CD14-positive monocyte (primary cell): ENCODE results near the gene RRP8. TPM values are rescaled to one million over a fixed set of nuclear protein-coding genes. Genes with fewer than 3 reads are reported as not detected.

Experiments
- DNase-seq, 3 donors: peaks; one replicate each; pipeline ENCODE4 v3.0.0-alpha.2; 2011 to 2022
- H2AFZ ChIP-seq: 2 replicates; pipeline ENCODE4 v1.6.0; 2012; ENCODE audit warnings: mild to moderate bottlenecking, low read depth, low read length, inconsistent platforms; ENCODE audit not compliant: insufficient read depth, poor library complexity, severe bottlenecking
- H3K27ac ChIP-seq, 2 donors: 1 replicate in 1 of 2; 2 replicates in 1 of 2; pipeline ENCODE4 v1.5.1; 2012 to 2013; ENCODE audit warnings: low read length in 2 of 2, control low read depth in 1 of 2, inconsistent platforms in 1 of 2, low read depth in 1 of 2, mild to moderate bottlenecking in 1 of 2
- H3K27me3 ChIP-seq, 2 donors: one replicate each; pipeline versions ENCODE4 v1.6.0 to v1.6.1; 2011 to 2013; ENCODE audit warnings: low read length in 2 of 2; ENCODE audit not compliant: control insufficient read depth in 2 of 2, insufficient read depth in 2 of 2
- H3K36me3 ChIP-seq, 2 donors: replicated peaks in 1 of 2; 1 replicate in 1 of 2; 2 replicates in 1 of 2; pipeline versions ENCODE4 v1.5.1 to v1.6.1; 2012 to 2013; ENCODE audit warnings: low read length in 2 of 2, control low read depth in 1 of 2, inconsistent platforms in 1 of 2, mild to moderate bottlenecking in 1 of 2; ENCODE audit not compliant: insufficient read depth in 2 of 2, control insufficient read depth in 1 of 2
- H3K4me1 ChIP-seq, 2 donors: 1 replicate in 1 of 2; 2 replicates in 1 of 2; pipeline versions ENCODE4 v1.5.1 to v1.6.1; 2012 to 2013; ENCODE audit warnings: low read length in 2 of 2, control low read depth in 1 of 2, inconsistent platforms in 1 of 2, mild to moderate bottlenecking in 1 of 2, moderate library complexity in 1 of 2; ENCODE audit not compliant: insufficient read depth in 2 of 2, control insufficient read depth in 1 of 2
- H3K4me2 ChIP-seq: replicated peaks from 2 replicates; pipeline ENCODE3; 2012; ENCODE audit warnings: low read length, moderate library complexity, mild to moderate bottlenecking; ENCODE audit not compliant: poor library complexity, severe bottlenecking; ENCODE audit errors: extremely low read depth
- H3K4me3 ChIP-seq, 3 experiments: fragments of 200-600 bp in 1 of 3; sonication (generic) in 1 of 3; replicated peaks in 1 of 3; 1 replicate in 2 of 3; 2 replicates in 1 of 3; pipeline ENCODE4 v1.5.1; 2011 to 2013; ENCODE audit warnings: low read length in 3 of 3, mild to moderate bottlenecking in 3 of 3, control low read depth in 2 of 3, low read depth in 2 of 3, inconsistent platforms in 1 of 3, moderate library complexity in 1 of 3
- H3K79me2 ChIP-seq: 2 replicates; pipeline ENCODE4 v1.6.0; 2012; ENCODE audit warnings: mild to moderate bottlenecking, control low read depth, inconsistent platforms, low read length, moderate library complexity; ENCODE audit not compliant: insufficient read depth
- H3K9ac ChIP-seq: 2 replicates; pipeline ENCODE4 v1.6.0; 2017; ENCODE audit warnings: low read length, mild to moderate bottlenecking; ENCODE audit not compliant: insufficient read depth, poor library complexity, severe bottlenecking
- H3K9me3 ChIP-seq, 2 donors: replicated peaks in 1 of 2; 1 replicate in 1 of 2; 2 replicates in 1 of 2; pipeline versions ENCODE4 v1.5.1 to v1.6.1; 2012 to 2013; ENCODE audit warnings: low read length in 2 of 2, control low read depth in 1 of 2; ENCODE audit not compliant: control insufficient read depth in 1 of 2, insufficient read depth in 1 of 2
- H4K20me1 ChIP-seq: 2 replicates; pipeline ENCODE4 v1.6.0; 2012; ENCODE audit warnings: mild to moderate bottlenecking, low read length, control low read depth, moderate library complexity; ENCODE audit not compliant: insufficient read depth
- H3K27ac Mint-ChIP-seq, 7 donors: one replicate each; pipeline ENCODE4 v1.8.0; 2020; ENCODE audit warnings: mild to moderate bottlenecking in 7 of 7, mixed read lengths in 7 of 7, moderate library complexity in 6 of 7, inconsistent platforms in 2 of 7
- H3K27me3 Mint-ChIP-seq, 3 donors: one replicate each; pipeline ENCODE4 v1.8.0; 2021 to 2022; ENCODE audit warnings: low read depth in 3 of 3, mild to moderate bottlenecking in 3 of 3, mixed read lengths in 3 of 3, moderate library complexity in 3 of 3, inconsistent platforms in 1 of 3
- H3K36me3 Mint-ChIP-seq, 2 donors: one replicate each; pipeline ENCODE4 v1.8.0; 2020; ENCODE audit warnings: mixed read lengths in 2 of 2, inconsistent platforms in 1 of 2, mild to moderate bottlenecking in 1 of 2
- H3K4me1 Mint-ChIP-seq: one replicate; pipeline ENCODE4 v1.8.0; 2020; ENCODE audit warnings: mild to moderate bottlenecking, mixed read lengths
- H3K4me3 Mint-ChIP-seq, 2 donors: one replicate each; pipeline ENCODE4 v1.8.0; 2020; ENCODE audit warnings: mild to moderate bottlenecking in 2 of 2, mixed read lengths in 2 of 2, moderate library complexity in 1 of 2
- H3K9me3 Mint-ChIP-seq, 7 donors: one replicate each; pipeline ENCODE4 v1.8.0; 2020 to 2022; ENCODE audit warnings: mixed read lengths in 7 of 7, mild to moderate bottlenecking in 6 of 7, moderate library complexity in 6 of 7, inconsistent platforms in 2 of 7
- CTCF ChIP-seq: fragments of 200-600 bp; IDR thresholded peaks from one replicate; pipeline ENCODE4 v1.8.0; 2022; ENCODE audit warnings: antibody characterized with exemption, mild to moderate bottlenecking
- WGBS: methylation state at CpG from one replicate; pipeline ENCODE4 v1.1.5; 2013; ENCODE audit warnings: missing lambda C conversion rate; ENCODE audit not compliant: insufficient coverage; 5-methylcytosine and 5-hydroxymethylcytosine counted together
- intact Hi-C, 2 donors: fragments of 100-400 bp; cut with micrococcal nuclease; formaldehyde crosslinking; loops; one replicate each; pipeline versions ENCODE4 v1.15.0 to v1.15.1; 2023
- polyA plus RNA-seq, 3 donors: library from polyadenylated mRNA; depleted of rRNA in 1 of 3; unstranded in 2 of 3; stranded (reverse) in 1 of 3; fragments of 300-500 nt in 2 of 3; fragments of >200 nt in 1 of 3; fragmentation: Illumina TruSeq in 2 of 3; gene quantifications; 1 replicate in 2 of 3; 2 replicates in 1 of 3; pipeline ENCODE4 v1.2.3, GENCODE V29; 2012 to 2021

The RRP8 gene
- polyA plus RNA-seq, 3 donors: 7.2 to 14.1 (median 11.9) TPM

- H3K27ac Mint-ChIP-seq: no peak overlapping the region
- Histone ChIP-seq H3K9me3 (no peaks in the 10 kb centered on the region), H4K20me1 (no peaks in the 10 kb centered on the region), H3K4me3 (no peak overlapping the region), H3K4me1 (peaks cover 17 to 20% of the 10 kb centered on the region in 2 donors), H3K79me2 (no peaks in the 10 kb centered on the region), H2AFZ (no peak overlapping the region), H3K4me2 (no peak overlapping the region), H3K36me3 (no peaks in the 10 kb centered on the region), H3K9ac (no peak overlapping the region), H3K27me3 (no peaks in the 10 kb centered on the region), H3K27ac (no peak overlapping the region)
- intact Hi-C loops: no loop called here
- H3K9me3 Mint-ChIP-seq: peaks cover 0 to 9% (median 0%) of the 10 kb centered on the region in 7 donors
- no peaks in the 10 kb centered on the region for H3K36me3 Mint-ChIP-seq
- DNase-seq: no peak
- no peak for TF ChIP-seq CTCF
- 96% methylated on average over 101 of the region's 102 CpGs for WGBS
- H3K4me1 Mint-ChIP-seq: peaks cover 7% of the 10 kb centered on the region
- H3K4me3 Mint-ChIP-seq: no peak overlapping the region
- peaks cover 0 to 2% (median 0%) of the 10 kb centered on the region in 3 donors for H3K27me3 Mint-ChIP-seq
These were observed 26.6 kb upstream of the RRP8 start for GRCh38 chr11:6629892-6630631.

- H3K4me2 ChIP-seq: no peak overlapping the region
- H3K36me3 Mint-ChIP-seq: no peaks in the 10 kb centered on the region
- peaks cover 7% of the 10 kb centered on the region for H3K4me1 Mint-ChIP-seq
- WGBS: 97% methylated on average over 20 of the region's 24 CpGs
- no peaks in the 10 kb centered on the region for H3K27me3 ChIP-seq
- no peaks in the 10 kb centered on the region for H3K36me3 ChIP-seq
- TF ChIP-seq CTCF: no peak
- peaks cover 0 to 2% (median 0%) of the 10 kb centered on the region in 3 donors for H3K27me3 Mint-ChIP-seq
- H3K9ac ChIP-seq: no peak overlapping the region
- no peak overlapping the region for H3K27ac Mint-ChIP-seq
- no peak overlapping the region for H2AFZ ChIP-seq
- no peaks in the 10 kb centered on the region for H3K79me2 ChIP-seq
- H3K4me1 ChIP-seq: peaks cover 12 to 14% of the 10 kb centered on the region in 2 donors
- intact Hi-C loops: no loop called here
- no peaks in the 10 kb centered on the region for H3K9me3 ChIP-seq
- H3K27ac ChIP-seq: no peak overlapping the region
- H4K20me1 ChIP-seq: no peaks in the 10 kb centered on the region
- no peak overlapping the region for H3K4me3 Mint-ChIP-seq
- no peak for DNase-seq
- no peak overlapping the region for H3K4me3 ChIP-seq
- H3K9me3 Mint-ChIP-seq: peaks cover 0 to 9% (median 0%) of the 10 kb centered on the region in 7 donors
These were observed 26.1 kb upstream of the RRP8 start for GRCh38 chr11:6629573-6629891.
